COR-L47 (cell line): ENCODE data around the gene MAL.

ENCODE experiments used
- DNase-seq: peaks from one replicate; lab custom pipeline; 2025; lab: John Stamatoyannopoulos, UW

The MAL gene

GRCh38 chr2:95025406-95026319, at the start of gene MAL:
TSS of gene MAL (plus strand) at chr2:95025708. CDS start at chr2:95025793, 85 bp downstream.
- DNase-seq, result no peak

- DNase-seq, result no peak
Measured at GRCh38 chr2:94977826-94978225, 47.7 kb upstream of the MAL start.

GRCh38 chr2:94978917-94979316, 46.6 kb upstream of the MAL start:
- DNase-seq, result no peak

GRCh38 chr2:94979406-94980375, 45.8 kb upstream of the MAL start:
- DNase-seq, result no peak

- no peak for DNase-seq
Measured at GRCh38 chr2:94980406-94980805, 45.1 kb upstream of the MAL start.

GRCh38 chr2:94982156-94982555, 43.4 kb upstream of the MAL start:
- no peak for DNase-seq

GRCh38 chr2:94982675-94983074, 42.8 kb upstream of the MAL start:
- no peak for DNase-seq

GRCh38 chr2:94984964-94985575, 40.4 kb upstream of the MAL start:
- DNase-seq, result no peak

- DNase-seq, result no peak
Measured at GRCh38 chr2:94985636-94986035, 39.9 kb upstream of the MAL start.

GRCh38 chr2:94986392-94986963, 39.0 kb upstream of the MAL start:
- peak; percentile 45 for DNase-seq

- DNase-seq, result no peak
Measured at GRCh38 chr2:94987074-94988020, 38.2 kb upstream of the MAL start.

- no peak for DNase-seq
Measured at GRCh38 chr2:94990956-94991355, 34.6 kb upstream of the MAL start.

GRCh38 chr2:94992360-94992759, 33.1 kb upstream of the MAL start:
- no peak for DNase-seq

- DNase-seq, result no peak
Measured at GRCh38 chr2:94993176-94994062, 32.1 kb upstream of the MAL start.

GRCh38 chr2:94994063-94994913, 31.2 kb upstream of the MAL start:
- no peak for DNase-seq

- DNase-seq, result no peak
Measured at GRCh38 chr2:94994914-94995552, 30.5 kb upstream of the MAL start.

- DNase-seq, result no peak
Measured at GRCh38 chr2:94995553-94996304, 29.8 kb upstream of the MAL start.
